Muscle of arm (tissue), 12 donors: Measurements from ENCODE around the gene AGPAT2. TPM values are rescaled to one million over a fixed set of nuclear protein-coding genes. Genes with fewer than 3 reads are reported as not detected.
"Not testable (repeated sequence)": the region's sequence is repeated elsewhere in the genome, so short reads cannot be mapped to it uniquely, and the experiment has no call there.

Experiments used
- DNase-seq: peaks from one replicate; pipeline ENCODE4 v3.0.0-alpha.2; 2013
- polyA plus RNA-seq, 12 donors: library from polyadenylated mRNA; unstranded; fragments of 120-200 nt; gene quantifications; one replicate each; pipeline ENCODE4 v1.2.1, GENCODE V29; 2013; ENCODE audit not compliant: insufficient read length in 12 of 12

The AGPAT2 gene
- polyA plus RNA-seq, 12 donors: 8.2 to 32.3 (median 10.1) TPM; not detected in 1

DNA sequence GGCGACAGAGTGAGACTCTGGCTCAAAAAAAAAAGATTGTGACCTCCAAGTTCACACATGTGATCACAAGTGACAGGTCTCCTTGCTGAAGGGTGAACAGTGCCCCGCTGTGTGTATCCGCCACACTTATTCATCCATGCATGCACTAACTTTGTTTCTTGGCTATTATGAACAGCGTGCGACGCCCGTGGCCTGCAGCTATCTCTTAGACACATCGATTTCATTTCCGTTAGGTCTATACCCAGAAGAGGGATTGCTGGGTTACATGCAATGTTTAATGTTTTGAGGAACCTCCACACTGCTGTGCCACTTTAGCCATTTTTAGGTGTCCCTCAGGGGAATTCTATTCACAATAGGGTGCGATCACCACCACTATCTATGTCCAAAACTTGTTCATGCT lies 36.6 kb downstream of the AGPAT2 start:
- no peak for DNase-seq

DNA sequence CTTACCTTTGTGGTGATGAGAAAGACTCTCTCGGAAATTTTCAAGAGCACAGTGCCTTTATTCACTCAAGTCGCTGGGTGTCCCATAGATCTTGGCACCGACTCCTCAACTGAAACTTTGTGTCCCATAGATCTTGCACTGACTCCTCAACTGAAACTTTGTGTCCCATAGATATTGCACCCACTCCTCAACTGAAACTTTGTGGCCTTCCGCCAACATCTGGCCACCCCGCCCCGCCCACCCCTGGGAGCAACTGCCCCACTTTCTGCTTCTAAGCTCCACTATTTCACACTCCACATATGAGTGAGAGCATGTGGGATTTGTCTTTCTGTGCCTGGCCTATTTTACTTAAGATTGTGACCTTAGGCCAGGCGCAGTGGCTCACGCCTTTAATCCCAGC lies 37.2 kb downstream of the AGPAT2 start:
- no peak for DNase-seq

DNA sequence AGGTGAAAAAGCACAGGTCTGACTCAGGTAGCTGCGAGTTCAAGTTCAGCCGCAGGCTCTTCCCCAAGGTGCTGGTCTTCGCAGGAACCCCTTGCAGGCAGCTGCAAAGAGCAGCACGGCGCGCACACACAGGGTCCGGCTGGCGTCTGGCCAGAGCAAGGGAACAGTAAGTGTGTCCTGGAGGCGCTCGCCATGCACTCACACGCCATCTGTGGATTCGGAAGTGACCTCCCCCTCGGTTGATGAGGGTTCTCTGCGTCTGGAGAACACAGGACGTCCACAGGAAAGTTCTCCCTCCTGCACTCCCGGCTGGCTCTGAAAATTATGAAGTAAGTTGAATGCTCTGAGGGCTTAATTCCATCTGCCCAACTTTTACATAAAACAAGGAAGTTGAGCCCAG lies 38.5 kb downstream of the AGPAT2 start:
- DNase-seq: no peak

DNA sequence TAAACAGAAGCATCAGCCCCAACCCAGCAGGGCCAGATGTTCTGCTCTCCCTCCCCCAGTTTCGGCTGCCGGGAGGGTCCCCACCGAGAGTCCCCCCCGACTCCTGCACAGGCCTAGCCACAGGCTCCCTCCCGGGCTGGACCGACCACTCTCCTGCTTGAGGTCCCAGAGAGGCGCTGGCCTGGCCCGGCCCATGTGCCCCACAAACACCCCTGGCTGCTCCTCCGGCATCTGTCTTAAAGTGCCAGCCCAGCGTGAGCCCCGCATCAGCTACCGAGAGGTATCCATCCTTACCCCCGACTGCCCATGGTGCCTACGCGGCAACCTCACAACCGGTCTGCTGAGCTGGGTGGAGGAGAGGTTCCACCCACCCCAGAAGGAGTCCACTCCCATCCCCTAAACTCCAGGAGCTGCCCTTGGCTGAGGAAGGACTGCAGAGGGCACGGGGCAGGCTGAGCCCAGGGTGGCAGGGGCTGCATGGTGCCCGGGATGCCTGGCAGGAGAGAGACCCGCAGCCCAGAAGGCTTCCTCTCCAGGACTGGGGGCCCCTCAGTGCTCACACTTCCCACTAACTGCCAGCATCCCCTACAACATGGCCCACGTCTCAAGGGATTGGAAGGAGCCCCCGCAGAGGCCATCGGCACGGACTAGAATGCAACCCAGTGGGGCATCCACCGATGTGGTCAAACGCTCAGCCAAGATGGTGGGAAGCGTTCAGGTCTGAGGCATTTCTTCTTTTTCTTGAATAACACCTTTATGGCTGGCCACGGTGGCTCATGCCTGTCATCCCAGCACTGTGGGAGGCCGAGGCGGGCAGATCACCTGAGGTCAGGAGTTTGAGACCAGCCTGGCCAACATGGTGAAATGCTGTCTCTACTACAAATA lies 40.2 kb downstream of the AGPAT2 start:
- DNase-seq: no peak

DNA sequence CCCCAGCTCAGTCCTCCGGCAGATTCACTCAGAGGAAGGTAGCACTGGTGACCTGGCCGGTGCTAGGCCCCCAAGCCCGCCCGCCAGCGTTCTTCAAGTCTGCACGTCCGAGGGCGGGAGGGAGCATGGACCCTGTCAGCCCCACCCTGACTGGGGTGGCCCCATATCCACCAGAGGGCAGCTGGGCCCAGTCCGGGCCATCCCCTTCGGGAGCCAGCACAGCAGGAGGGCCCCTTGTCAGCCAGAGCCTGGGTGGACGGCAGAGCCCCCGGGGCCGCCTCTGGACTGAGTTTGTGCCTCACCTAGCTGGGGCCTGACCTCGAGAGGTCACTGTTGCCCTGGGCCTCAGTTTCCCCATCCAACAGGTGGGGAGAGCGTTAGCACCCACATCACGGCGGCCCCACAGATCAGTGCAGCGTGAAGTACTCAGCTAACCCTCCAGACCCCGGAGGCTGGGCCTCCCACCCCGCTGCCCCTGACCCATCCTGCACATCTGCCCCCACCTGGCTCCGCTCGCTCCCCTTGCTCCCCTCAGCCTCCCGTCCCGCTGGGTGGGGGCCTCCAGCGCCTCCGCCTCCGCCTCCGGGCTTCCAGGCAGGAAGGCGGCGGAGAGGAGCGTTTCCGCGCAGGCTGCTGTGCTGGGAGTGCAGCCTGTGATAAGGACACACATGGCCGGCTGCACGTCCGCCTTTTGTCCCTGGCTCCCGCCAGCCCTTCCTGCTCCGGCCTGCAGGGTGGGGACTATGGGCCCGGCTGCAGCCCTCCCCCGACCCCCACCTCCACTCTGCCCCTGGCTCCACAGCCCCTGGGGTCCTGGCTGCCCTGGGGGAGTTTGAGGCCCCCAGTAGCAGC lies 41.1 kb downstream of the AGPAT2 start:
- DNase-seq: no peak

DNA sequence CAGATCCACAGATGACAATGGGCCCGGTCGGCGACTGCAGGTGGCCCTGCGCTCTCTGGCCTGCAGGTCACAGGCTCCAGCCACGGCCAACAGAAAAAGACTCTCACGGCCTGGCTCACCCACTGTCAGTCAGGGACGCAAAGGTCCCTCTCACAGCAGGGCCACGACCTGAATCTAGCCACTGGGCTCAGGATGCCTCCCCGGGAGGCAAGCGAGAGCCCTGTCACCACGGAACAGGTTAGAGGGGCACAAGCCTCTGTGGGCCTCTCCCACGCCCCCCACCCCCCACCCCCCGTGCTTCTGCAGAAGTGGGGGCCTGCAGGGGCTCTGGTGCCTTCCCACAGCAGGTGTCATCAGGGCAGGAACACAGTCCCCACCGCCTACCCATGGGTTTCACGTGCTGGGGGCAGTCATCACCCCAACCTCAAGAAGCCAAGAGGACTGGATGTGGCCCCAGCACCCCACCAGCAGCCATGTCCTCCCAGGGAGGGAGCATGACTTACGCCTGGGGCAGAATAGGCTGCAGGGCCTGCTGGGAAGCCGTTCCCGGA lies 41.8 kb downstream of the AGPAT2 start:
- DNase-seq: no peak

DNA sequence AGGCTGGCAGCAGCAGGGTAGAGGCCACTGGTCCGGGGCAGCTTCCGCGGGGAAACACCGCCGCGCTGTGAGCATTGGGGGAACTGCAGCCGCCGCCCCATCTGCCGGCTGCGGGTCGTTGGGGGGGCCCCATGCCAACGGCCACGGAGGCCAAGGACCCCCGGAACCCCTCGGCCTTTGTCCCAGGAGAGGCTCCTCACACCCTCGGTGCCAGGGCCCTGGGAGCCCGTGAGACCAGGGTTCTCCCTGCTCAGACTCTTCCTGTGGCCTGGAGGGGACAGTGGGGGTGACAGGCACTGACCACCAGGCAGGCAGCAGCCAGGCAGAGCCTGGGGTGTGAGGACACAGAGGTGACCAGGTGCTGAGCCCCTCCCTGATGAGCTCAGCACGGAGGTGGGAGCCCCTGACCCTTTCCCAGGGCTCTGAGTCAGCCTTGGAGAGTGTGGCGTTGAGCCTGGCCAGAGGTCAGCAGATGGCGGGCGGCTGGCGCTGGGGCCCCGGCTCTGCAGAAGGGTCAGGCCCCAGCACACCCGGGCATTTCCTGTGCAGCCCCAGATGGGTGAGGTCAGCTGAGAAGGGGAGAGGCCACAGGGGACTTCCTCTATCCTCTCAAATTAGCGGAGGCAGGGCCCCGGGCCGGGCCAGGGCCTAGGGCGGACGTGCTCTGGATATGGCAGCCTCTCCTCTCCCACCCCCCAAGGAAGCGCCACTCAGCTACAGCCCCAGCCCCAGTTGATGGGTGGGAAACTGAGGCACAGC lies 42.5 kb downstream of the AGPAT2 start:
- no peak for DNase-seq

DNA sequence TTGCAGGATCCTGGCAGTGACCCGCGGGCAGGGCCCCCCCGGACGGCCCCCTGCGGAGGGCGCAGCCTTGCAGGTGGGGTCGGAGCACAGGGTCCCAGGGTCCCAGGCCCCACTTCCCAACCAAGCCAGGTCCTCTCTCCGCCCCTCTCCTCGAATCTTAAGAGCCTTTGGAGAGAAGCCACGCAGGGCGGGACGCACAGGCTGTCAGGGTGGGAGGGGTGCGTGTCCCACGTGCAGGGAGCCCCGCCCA lies 43.0 kb downstream of the AGPAT2 start:
- DNase-seq: no peak

DNA sequence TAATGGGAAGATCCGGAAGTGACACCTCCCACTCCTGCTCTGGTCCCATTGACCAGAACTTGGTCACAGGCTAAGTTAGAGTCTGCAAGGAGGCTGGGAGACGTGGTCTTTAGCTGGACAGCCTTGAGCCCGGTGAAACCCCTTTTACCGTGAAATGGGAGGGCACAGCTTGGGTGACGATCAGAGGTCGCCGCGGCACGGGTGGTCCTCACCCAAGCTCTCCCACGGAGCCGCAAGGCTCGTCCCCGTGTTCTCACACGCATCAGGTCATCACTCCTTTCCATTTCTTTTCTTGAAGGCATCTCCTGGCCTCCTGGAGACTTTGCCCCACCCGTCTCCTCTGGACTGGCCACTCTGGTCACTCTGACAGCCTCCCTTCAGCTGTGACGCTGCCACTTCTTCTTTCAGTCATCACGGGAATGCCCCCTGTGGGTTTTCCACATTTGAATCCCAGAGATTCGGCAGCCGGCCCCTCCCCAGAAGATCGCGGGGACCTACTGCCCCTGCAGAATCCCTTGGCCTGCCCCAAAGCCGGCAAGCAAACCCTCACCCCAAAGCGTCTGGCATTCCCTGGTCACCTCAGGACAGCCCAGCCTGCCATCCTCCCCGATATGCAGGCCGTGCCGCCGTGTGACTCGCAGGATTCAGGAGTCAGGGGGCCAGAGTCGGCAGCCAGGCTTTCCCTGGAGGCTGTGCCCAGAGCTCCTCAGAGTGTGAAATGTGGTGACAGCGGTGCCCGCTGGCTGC lies 43.5 kb downstream of the AGPAT2 start:
- DNase-seq: no peak

DNA sequence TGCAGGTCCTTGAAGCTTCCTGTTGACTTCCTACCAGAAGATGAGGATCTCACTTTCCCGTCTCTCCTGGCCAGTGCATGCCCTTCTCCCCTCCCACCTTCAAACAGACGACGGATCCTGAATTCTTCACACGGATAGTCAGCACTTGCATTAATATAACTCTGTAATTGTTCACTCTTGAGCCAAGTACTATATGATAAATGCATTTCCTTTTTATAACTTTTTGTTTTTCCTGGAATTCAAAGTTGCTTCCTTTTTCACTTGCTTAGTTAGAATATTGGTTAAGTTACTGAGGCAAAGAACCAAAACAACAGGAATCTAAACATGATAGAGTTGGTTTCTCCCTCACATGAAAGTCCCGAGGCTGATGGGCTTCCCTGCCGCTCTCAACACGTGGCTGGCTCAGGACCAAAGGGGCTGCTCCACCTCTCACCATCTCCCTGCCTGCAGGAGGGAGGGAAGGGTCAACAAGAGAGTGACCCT lies 44.8 kb downstream of the AGPAT2 start:
- DNase-seq: no peak

DNA sequence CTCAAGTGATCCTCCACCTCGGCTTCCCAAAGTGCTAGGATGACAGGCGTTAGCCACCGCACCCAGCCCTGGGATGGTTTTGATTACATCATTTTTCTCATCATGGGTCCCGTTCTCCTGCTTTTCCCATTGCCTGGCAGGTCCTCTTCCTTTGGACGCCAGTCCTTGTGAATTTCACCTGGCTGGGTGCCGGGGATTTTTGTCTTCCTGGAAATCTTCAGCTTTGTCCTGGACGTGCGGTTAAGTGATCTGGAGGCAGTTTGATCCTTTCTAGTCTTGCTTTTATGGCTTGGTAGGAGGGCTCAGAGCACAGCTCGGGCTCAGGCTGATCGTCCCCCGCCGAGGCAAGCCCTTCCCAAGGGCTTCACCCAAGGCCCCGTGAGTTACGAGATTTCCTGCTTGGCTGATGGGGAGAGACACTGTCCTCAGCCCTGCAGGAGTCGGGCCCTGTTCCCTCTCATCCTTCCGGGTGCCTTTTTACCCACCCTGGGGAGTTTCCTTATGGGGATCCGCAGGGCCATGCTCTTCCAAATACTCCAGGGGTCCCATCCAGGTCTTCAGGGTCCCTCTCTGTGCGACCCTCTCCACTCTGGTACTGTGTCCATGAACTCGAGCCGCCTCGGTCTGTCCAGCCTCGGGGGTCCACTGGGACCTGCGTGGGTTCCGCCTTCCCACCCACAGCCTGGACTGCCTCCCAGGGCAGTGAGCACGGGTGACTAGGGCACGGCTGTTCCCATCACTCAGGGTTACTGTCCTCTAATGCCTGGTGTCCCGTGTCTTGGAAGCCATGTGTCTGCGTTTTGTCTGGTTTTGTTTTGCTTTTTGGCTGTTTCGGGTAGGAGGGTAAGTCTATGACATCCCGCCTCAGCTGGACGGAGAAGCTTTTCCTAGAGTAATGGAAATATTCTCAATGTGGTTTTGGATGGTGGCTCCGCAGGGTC lies 46.8 kb downstream of the AGPAT2 start:
- peak; percentile 67 for DNase-seq

DNA sequence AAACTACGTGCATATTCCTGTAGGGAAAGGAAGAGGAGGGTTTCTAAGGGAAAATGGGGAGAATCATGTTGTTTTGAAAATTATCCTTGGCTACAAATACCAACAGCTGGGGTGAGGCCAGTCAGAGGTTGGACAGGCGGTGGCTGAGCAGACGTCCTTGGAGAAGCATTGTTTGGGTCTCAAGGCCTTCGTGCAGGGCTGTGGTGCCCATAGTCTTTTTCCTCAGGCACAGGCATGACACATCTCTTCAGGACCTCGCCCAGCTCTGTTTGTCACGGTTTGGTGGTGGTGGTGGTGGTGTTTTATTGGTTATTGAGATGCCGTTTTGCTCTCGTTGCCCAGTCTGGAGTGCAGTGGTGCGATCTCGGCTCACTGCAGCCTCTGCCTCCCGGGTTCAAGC lies 52.4 kb downstream of the AGPAT2 start:
- DNase-seq: no peak

DNA sequence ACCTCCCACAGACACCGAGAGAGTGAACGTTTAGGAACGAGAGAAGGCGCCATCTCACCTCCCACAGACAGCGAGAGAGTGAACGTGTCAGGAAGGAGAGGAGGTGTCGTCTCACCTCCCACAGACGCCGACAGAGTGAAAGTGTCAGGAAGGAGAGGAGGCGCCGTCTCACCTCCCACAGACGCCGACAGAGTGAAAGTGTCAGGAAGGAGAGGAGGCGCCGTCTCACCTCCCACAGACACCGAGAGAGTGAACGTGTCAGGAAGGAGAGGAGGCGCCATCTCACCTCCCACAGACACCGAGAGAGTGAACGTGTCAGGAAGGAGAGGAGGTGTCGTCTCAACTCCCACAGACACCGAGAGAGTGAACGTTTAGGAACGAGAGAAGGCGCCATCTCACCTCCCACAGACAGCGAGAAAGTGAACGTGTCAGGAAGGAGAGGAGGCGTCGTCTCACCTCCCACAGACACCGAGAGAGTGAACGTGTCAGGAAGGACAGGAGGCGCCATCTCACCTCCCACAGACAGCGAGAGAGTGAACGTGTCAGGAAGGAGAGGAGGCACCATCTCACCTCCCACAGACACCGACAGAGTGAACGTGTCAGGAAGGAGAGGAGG lies 54.7 kb downstream of the AGPAT2 start:
- DNase-seq: not testable (repeated sequence)

DNA sequence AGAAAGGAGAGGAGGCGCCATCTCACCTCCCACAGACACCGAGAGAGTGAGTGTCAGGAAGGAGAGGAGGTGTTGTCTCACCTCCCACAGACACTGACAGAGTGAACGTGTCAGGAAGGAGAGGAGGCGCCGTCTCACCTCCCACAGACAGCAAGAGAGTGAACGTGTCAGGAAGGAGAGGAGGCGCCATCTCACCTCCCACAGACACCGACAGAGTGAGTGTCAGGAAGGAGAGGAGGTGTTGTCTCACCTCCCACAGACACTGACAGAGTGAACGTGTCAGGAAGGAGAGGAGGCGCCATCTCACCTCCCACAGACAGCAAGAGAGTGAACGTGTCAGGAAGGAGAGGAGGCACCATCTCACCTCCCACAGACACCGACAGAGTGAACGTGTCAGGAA lies 55.2 kb downstream of the AGPAT2 start:
- not testable (repeated sequence) for DNase-seq

DNA sequence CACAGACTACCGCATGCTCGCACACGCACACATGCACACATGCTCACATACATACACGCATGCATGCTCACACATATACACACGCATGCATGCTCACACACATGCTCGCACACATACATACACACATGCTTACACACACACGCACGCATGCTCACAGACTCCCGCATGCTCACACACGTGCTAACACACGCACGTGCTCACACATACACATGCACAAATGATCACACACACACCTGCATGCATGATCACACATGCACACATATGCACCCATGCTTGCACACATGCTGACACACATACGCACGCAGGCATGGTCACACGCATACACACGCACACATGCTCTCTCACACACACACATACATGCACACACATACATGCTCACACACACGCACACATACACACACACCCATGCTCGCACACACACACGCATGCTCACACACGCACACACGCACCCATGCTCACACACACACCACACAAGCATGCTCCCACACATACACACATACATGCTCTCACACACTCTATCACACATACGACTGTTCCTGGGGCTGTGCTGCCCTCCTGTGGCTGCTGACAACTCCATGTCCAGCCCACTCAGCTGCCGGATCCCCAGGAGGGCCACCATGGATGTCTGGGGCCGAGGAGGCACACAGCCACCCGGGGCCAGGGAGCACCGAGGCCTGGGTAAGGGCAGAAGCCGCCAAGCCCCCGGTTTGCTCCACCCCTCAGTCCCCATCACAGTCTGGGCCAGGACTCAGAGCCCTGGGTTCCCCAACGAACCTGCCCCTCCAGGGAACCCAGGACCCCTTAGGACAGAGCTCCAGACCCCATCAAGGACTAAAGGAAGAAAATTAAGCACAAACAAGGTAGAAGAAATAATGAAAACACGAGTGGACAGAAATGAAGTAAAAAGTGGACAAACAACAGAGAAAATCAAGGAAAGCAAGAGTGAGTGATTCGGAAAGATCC lies 55.9 kb downstream of the AGPAT2 start:
- peak; percentile 83 for DNase-seq

DNA sequence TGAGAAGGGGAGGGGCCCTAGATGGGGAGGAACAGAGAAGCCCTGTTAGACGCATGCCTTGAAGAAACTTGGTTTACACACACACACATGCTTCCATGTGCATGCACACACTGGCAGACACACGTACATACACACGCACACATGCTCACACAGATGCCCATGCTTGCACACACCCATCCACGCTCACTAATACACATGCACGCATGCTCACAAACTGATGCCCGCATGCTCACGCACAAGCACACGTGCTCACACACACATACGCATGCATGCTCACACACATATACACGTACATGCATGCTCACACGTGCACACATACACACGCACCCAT lies 56.6 kb downstream of the AGPAT2 start:
- no peak for DNase-seq

DNA sequence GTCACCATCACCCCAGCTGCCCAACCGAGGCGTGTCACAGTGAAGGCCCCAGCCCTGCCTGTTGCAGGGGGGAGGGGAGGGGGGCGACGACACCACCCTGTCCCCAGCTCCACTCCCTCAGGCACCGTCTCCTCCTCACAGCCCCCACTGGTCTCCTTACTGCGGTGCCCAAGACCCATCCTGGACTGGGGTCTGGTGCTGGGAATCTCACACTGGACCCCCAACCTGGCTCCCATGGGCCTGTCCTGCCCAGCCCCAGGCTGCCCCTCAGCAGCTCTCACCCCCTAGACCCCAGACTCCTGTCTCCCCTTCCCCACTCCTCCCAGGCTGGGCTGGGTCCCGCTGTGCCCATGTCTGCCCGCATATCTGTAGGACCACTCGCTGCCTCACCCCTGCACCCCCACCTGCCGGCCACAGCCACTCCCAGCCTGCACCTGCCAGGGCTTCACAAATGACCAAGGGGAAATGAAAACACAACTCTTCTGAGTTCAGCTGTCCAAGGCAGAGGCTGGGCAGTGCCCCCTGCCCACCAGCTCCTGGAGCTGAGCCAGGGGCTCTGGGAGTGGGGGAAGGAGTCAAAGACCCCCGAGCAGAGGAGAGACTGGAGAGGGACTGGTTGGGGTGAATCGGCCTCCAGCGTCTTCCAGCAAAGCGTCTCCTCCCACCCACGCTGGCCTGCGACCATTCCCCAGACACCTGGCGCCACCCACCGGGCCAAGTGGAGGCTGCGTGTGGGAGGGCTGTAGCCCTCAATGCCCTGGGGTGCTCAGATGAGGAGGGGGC lies 57.2 kb downstream of the AGPAT2 start:
- DNase-seq: peak; percentile 40
